CD4-positive, alpha-beta memory T cell (primary cell): ENCODE measurements around the gene PROSER1. TPM values are rescaled to one million over a fixed set of nuclear protein-coding genes. Genes with fewer than 3 reads are reported as not detected.

Experiments used
- CTCF ChIA-PET: fragments of 350-600 bp; sonication (Branson Sonifier 250); formaldehyde crosslinking; loops from one replicate; lab custom pipeline; 2021; ENCODE audit warnings: inconsistent platforms; ENCODE audit not compliant: partially characterized antibody; lab: Charles Lee
- POLR2A ChIA-PET: fragments of 350-600 bp; sonication (Branson Sonifier 250); formaldehyde crosslinking; loops from one replicate; lab custom pipeline; 2021; ENCODE audit not compliant: partially characterized antibody; lab: Charles Lee
- DNase-seq, 5 donors: peaks; one replicate each; pipeline versions ENCODE4 v3.0.0 to v3.0.0-alpha.2; 2020 to 2022; ENCODE audit warnings: mixed read lengths in 1 of 5
- H3K27ac ChIP-seq: one replicate; pipeline ENCODE4 v1.7.0; 2013; ENCODE audit warnings: low read depth, low read length
- H3K27me3 ChIP-seq: 2 replicates; pipeline ENCODE4 v1.7.0; 2013; ENCODE audit warnings: mild to moderate bottlenecking, low read length, moderate library complexity; ENCODE audit not compliant: insufficient read depth
- H3K36me3 ChIP-seq: 2 replicates; pipeline ENCODE4 v1.7.0; 2013; ENCODE audit warnings: mild to moderate bottlenecking, low read length, moderate library complexity; ENCODE audit not compliant: insufficient read depth
- H3K4me1 ChIP-seq: 2 replicates; pipeline ENCODE4 v1.7.0; 2013; ENCODE audit warnings: mild to moderate bottlenecking, low read length, moderate library complexity; ENCODE audit not compliant: insufficient read depth
- H3K4me3 ChIP-seq, 2 donors: one replicate each; pipeline ENCODE4 v1.7.0; 2013; ENCODE audit warnings: low read length in 2 of 2, mild to moderate bottlenecking in 1 of 2
- H3K9me3 ChIP-seq, 2 donors: one replicate each; pipeline ENCODE4 v1.7.0; 2013; ENCODE audit warnings: low read length in 2 of 2, control low read depth in 1 of 2; ENCODE audit not compliant: control insufficient read depth in 1 of 2
- H3K27ac Mint-ChIP-seq, 7 donors: one replicate each; pipeline ENCODE4 v1.8.0; 2020 to 2021; ENCODE audit warnings: mixed read lengths in 7 of 7, mild to moderate bottlenecking in 6 of 7, inconsistent platforms in 3 of 7, moderate library complexity in 3 of 7
- H3K27me3 Mint-ChIP-seq, 2 donors: one replicate each; pipeline ENCODE4 v1.8.0; 2020 to 2021; ENCODE audit warnings: mixed read lengths in 2 of 2
- H3K36me3 Mint-ChIP-seq, 2 donors: one replicate each; pipeline ENCODE4 v1.8.0; 2020 to 2021; ENCODE audit warnings: mixed read lengths in 2 of 2, inconsistent platforms in 1 of 2, mild to moderate bottlenecking in 1 of 2
- H3K4me1 Mint-ChIP-seq, 4 donors: one replicate each; pipeline ENCODE4 v1.8.0; 2020 to 2021; ENCODE audit warnings: mixed read lengths in 4 of 4, mild to moderate bottlenecking in 1 of 4
- H3K4me3 Mint-ChIP-seq, 8 donors: one replicate each; pipeline ENCODE4 v1.8.0; 2020 to 2021; ENCODE audit warnings: mixed read lengths in 8 of 8, mild to moderate bottlenecking in 7 of 8, moderate library complexity in 6 of 8, inconsistent platforms in 3 of 8
- H3K9me3 Mint-ChIP-seq, 8 donors: one replicate each; pipeline ENCODE4 v1.8.0; 2020 to 2021; ENCODE audit warnings: mixed read lengths in 8 of 8, mild to moderate bottlenecking in 5 of 8, inconsistent platforms in 3 of 8, moderate library complexity in 1 of 8
- intact Hi-C: fragments of 100-400 bp; cut with micrococcal nuclease; formaldehyde crosslinking; loops from one replicate; pipeline ENCODE4 v1.15.1; 2023
- polyA plus RNA-seq, 2 donors: library from polyadenylated mRNA; unstranded; fragments of 300-500 nt; fragmentation: Illumina TruSeq; gene quantifications; one replicate each; pipeline ENCODE4 v1.2.3, GENCODE V29; 2021
- total RNA-seq, 2 experiments: library from RNA; stranded (reverse); gene quantifications; one replicate each; pipeline ENCODE4 v1.2.3, GENCODE V29; 2021

The PROSER1 gene
- total and polyA plus RNA-seq, 4 experiments from 2014 or later, result 3.5 to 49.5 (median 34.4) TPM

GRCh38 chr13:38990693-38991092 lies 47.2 kb downstream of the PROSER1 start, which contains the start of gene STOML3:
Gene STOML3, minus strand, starts transcription at chr13:38990831. Its CDS starts 110 bp downstream, at chr13:38990721.
- Histone ChIP-seq H3K36me3 (no peaks in the 10 kb centered on the region), H3K27ac (no peak within 1 kb of the TSS), H3K4me3 (no peak within 1 kb of the TSS), H3K9me3 (no peaks in the 10 kb centered on the region), H3K27me3 (no peaks in the 10 kb centered on the region), H3K4me1 (no peaks in the 10 kb centered on the region)
- ChIA-PET POLR2A (no interaction called here), CTCF (interaction anchor here (0.7 kb wide), 1 partner anchor 9 kb away, joined by 4 read pairs; no protein-coding TSS in a partner anchor)
- Mint-ChIP-seq H3K36me3 (no peaks in the 10 kb centered on the region), H3K27me3 (peaks cover 0 to 4% of the 10 kb centered on the region in 2 donors), H3K4me3 (no peak within 1 kb of the TSS), H3K9me3 (no peaks in the 10 kb centered on the region), H3K4me1 (no peaks in the 10 kb centered on the region), H3K27ac (peak within 1 kb of the TSS in 1 of 7 donors; percentile 1)
- DNase-seq, result no peak
- intact Hi-C loops, result no loop called here

GRCh38 chr13:38981096-38981495 lies 56.8 kb downstream of the PROSER1 start:
- H3K9me3 ChIP-seq, result no peaks in the 10 kb centered on the region
- H3K4me1 Mint-ChIP-seq, result no peaks in the 10 kb centered on the region
- no peaks in the 10 kb centered on the region for H3K27me3 ChIP-seq
- H3K4me1 ChIP-seq, result no peaks in the 10 kb centered on the region
- no peak overlapping the region for H3K4me3 ChIP-seq
- no peak overlapping the region for H3K27ac Mint-ChIP-seq
- peaks cover 4 to 27% (median 13%) of the 10 kb centered on the region in 8 donors for H3K9me3 Mint-ChIP-seq
- ChIA-PET CTCF (interaction anchor here (0.6 kb wide), 1 partner anchor 10 kb away, joined by 4 read pairs; no protein-coding TSS in a partner anchor), POLR2A (no interaction called here)
- H3K4me3 Mint-ChIP-seq, result no peak overlapping the region
- no peak overlapping the region for H3K27ac ChIP-seq
- no peak for DNase-seq
- intact Hi-C loops, result no loop called here
- no peaks in the 10 kb centered on the region for H3K36me3 ChIP-seq
- peaks cover 3% of the 10 kb centered on the region in 2 donors for H3K27me3 Mint-ChIP-seq
- H3K36me3 Mint-ChIP-seq, result no peaks in the 10 kb centered on the region

- Histone ChIP-seq H3K36me3 (no peaks in the 10 kb centered on the region), H3K4me3 (no peak overlapping the region), H3K9me3 (no peaks in the 10 kb centered on the region), H3K27ac (no peak overlapping the region), H3K4me1 (no peaks in the 10 kb centered on the region), H3K27me3 (no peaks in the 10 kb centered on the region)
- H3K9me3 Mint-ChIP-seq, result peaks cover 4 to 27% (median 13%) of the 10 kb centered on the region in 8 donors
- ChIA-PET CTCF (no interaction called here), POLR2A (no interaction called here)
- intact Hi-C loops, result no loop called here
- H3K4me3 Mint-ChIP-seq, result no peak overlapping the region
- no peaks in the 10 kb centered on the region for H3K36me3 Mint-ChIP-seq
- DNase-seq, result no peak
- H3K4me1 Mint-ChIP-seq, result no peaks in the 10 kb centered on the region
- H3K27ac Mint-ChIP-seq, result no peak overlapping the region
- peaks cover 3% of the 10 kb centered on the region in 2 donors for H3K27me3 Mint-ChIP-seq
Observed at GRCh38 chr13:38980750-38981078, 57.2 kb downstream of the PROSER1 start.

GRCh38 chr13:38979891-38980749 lies 57.8 kb downstream of the PROSER1 start:
- no peak for DNase-seq
- Histone ChIP-seq H3K9me3 (no peaks in the 10 kb centered on the region), H3K36me3 (no peaks in the 10 kb centered on the region), H3K4me3 (no peak overlapping the region), H3K27me3 (no peaks in the 10 kb centered on the region), H3K4me1 (no peaks in the 10 kb centered on the region), H3K27ac (no peak overlapping the region)
- intact Hi-C loops, result no loop called here
- no peak overlapping the region for H3K4me3 Mint-ChIP-seq
- H3K4me1 Mint-ChIP-seq, result no peaks in the 10 kb centered on the region
- CTCF ChIA-PET, result no interaction called here
- no peak overlapping the region for H3K27ac Mint-ChIP-seq
- peaks cover 3% of the 10 kb centered on the region in 2 donors for H3K27me3 Mint-ChIP-seq
- peaks cover 4 to 27% (median 13%) of the 10 kb centered on the region in 8 donors for H3K9me3 Mint-ChIP-seq
- no peaks in the 10 kb centered on the region for H3K36me3 Mint-ChIP-seq
- POLR2A ChIA-PET, result no interaction called here

GRCh38 chr13:38970380-38971051 lies 67.4 kb downstream of the PROSER1 start:
- POLR2A ChIA-PET, result no interaction called here
- CTCF ChIA-PET, result interaction anchor here (2.9 kb wide), 1 partner anchor 642 kb away, joined by 10 read pairs; no protein-coding TSS in a partner anchor
- intact Hi-C loops, result no loop called here
- DNase-seq, result no peak
- Mint-ChIP-seq H3K27ac (no peak overlapping the region), H3K4me1 (no peaks in the 10 kb centered on the region), H3K27me3 (peaks cover 0 to 2% of the 10 kb centered on the region in 2 donors), H3K4me3 (no peak overlapping the region), H3K36me3 (no peaks in the 10 kb centered on the region), H3K9me3 (no peaks in the 10 kb centered on the region)
- H3K36me3 ChIP-seq, result no peaks in the 10 kb centered on the region
- H3K27me3 ChIP-seq, result no peaks in the 10 kb centered on the region
- H3K4me3 ChIP-seq, result no peak overlapping the region
- no peaks in the 10 kb centered on the region for H3K4me1 ChIP-seq
- H3K9me3 ChIP-seq, result no peaks in the 10 kb centered on the region
- no peak overlapping the region for H3K27ac ChIP-seq

- no peaks in the 10 kb centered on the region for H3K36me3 Mint-ChIP-seq
- H3K4me1 Mint-ChIP-seq, result no peaks in the 10 kb centered on the region
- H3K9me3 Mint-ChIP-seq, result no peaks in the 10 kb centered on the region
- POLR2A ChIA-PET, result no interaction called here
- no peak for DNase-seq
- no peaks in the 10 kb centered on the region for H3K4me1 ChIP-seq
- no peaks in the 10 kb centered on the region for H3K36me3 ChIP-seq
- H3K27ac ChIP-seq, result no peak overlapping the region
- intact Hi-C loops, result no loop called here
- H3K9me3 ChIP-seq, result no peaks in the 10 kb centered on the region
- H3K4me3 Mint-ChIP-seq, result no peak overlapping the region
- H3K27me3 ChIP-seq, result no peaks in the 10 kb centered on the region
- no peak overlapping the region for H3K27ac Mint-ChIP-seq
- H3K4me3 ChIP-seq, result no peak overlapping the region
- peaks cover 5 to 6% of the 10 kb centered on the region in 2 donors for H3K27me3 Mint-ChIP-seq
- CTCF ChIA-PET, result interaction anchor here (2.9 kb wide), 1 partner anchor 643 kb away, joined by 10 read pairs; no protein-coding TSS in a partner anchor
Observed at GRCh38 chr13:38969187-38969586, 68.7 kb downstream of the PROSER1 start.

GRCh38 chr13:38967446-38967845 lies 70.4 kb downstream of the PROSER1 start:
- H3K9me3 ChIP-seq, result no peaks in the 10 kb centered on the region
- H3K27me3 Mint-ChIP-seq, result peaks cover 5 to 6% of the 10 kb centered on the region in 2 donors
- no peaks in the 10 kb centered on the region for H3K4me1 Mint-ChIP-seq
- H3K36me3 Mint-ChIP-seq, result no peaks in the 10 kb centered on the region
- no peak overlapping the region for H3K4me3 Mint-ChIP-seq
- H3K27ac ChIP-seq, result no peak overlapping the region
- intact Hi-C loops, result no loop called here
- no peaks in the 10 kb centered on the region for H3K9me3 Mint-ChIP-seq
- H3K4me3 ChIP-seq, result no peak overlapping the region
- CTCF ChIA-PET, result no interaction called here
- H3K27ac Mint-ChIP-seq, result no peak overlapping the region
- no peak for DNase-seq
- no peaks in the 10 kb centered on the region for H3K4me1 ChIP-seq
- POLR2A ChIA-PET, result no interaction called here
- H3K27me3 ChIP-seq, result no peaks in the 10 kb centered on the region
- no peaks in the 10 kb centered on the region for H3K36me3 ChIP-seq
